ENCODE results near the gene HHLA2. TPM values are rescaled to one million over a fixed set of nuclear protein-coding genes. Genes with fewer than 3 reads are reported as not detected.

The HHLA2 gene
- total RNA-seq, 4 donors from 2014 or later, result not detected

- TF ChIP-seq CTCF (IDR thresholded peaks at IDR 0.05; ENCODE audit: low read depth), result no peak
Measured at GRCh38 chr3:108401836-108402235, 105.5 kb downstream of the HHLA2 start.

GRCh38 chr3:108403198-108403597 lies 106.8 kb downstream of the HHLA2 start:
- no peak for TF ChIP-seq CTCF (IDR thresholded peaks at IDR 0.05; ENCODE audit: low read depth)

GRCh38 chr3:108403686-108404345 lies 107.5 kb downstream of the HHLA2 start:
- no peak for TF ChIP-seq CTCF (IDR thresholded peaks at IDR 0.05; ENCODE audit: low read depth)

GRCh38 chr3:108404368-108404767 lies 108.0 kb downstream of the HHLA2 start:
- TF ChIP-seq CTCF (IDR thresholded peaks at IDR 0.05; ENCODE audit: low read depth), result no peak

- no peak for TF ChIP-seq CTCF (IDR thresholded peaks at IDR 0.05; ENCODE audit: low read depth)
Measured at GRCh38 chr3:108406063-108406660, 109.8 kb downstream of the HHLA2 start.

- TF ChIP-seq CTCF (IDR thresholded peaks at IDR 0.05; ENCODE audit: low read depth), result no peak
Measured at GRCh38 chr3:108406661-108407206, 110.4 kb downstream of the HHLA2 start.

GRCh38 chr3:108407886-108408285 lies 111.5 kb downstream of the HHLA2 start:
- no peak for TF ChIP-seq CTCF (IDR thresholded peaks at IDR 0.05; ENCODE audit: low read depth)
